H9 (cell line): ENCODE measurements around the gene GSTK1. TPM values are rescaled to one million over a fixed set of nuclear protein-coding genes. Genes with fewer than 3 reads are reported as not detected.

Experiments
- DNase-seq: peaks from one replicate; pipeline ENCODE4 v3.0.0-alpha.2; 2017
- H2AFZ ChIP-seq: one replicate; pipeline ENCODE4 v1.6.1; 2013; ENCODE audit warnings: mild to moderate bottlenecking, low read length, control low read depth, moderate library complexity
- H2AK5ac ChIP-seq: 2 replicates; pipeline ENCODE4 v1.6.1; 2013; ENCODE audit warnings: low read length, control low read depth, mixed read lengths; ENCODE audit not compliant: insufficient read length
- H2BK120ac ChIP-seq: one replicate; pipeline ENCODE4 v1.6.1; 2013; ENCODE audit warnings: low read depth, mild to moderate bottlenecking, low read length, control low read depth, inconsistent platforms; ENCODE audit not compliant: poor library complexity, severe bottlenecking
- H2BK12ac ChIP-seq: 2 replicates; pipeline ENCODE4 v1.6.1; 2013; ENCODE audit warnings: low read length, control low read depth, mixed read lengths, low read depth; ENCODE audit not compliant: insufficient read length
- H2BK15ac ChIP-seq: 2 replicates; pipeline ENCODE4 v1.6.1; 2013; ENCODE audit warnings: low read depth, low read length, control low read depth
- H2BK20ac ChIP-seq: one replicate; pipeline ENCODE4 v1.6.1; 2013; ENCODE audit warnings: low read depth, mild to moderate bottlenecking, low read length, control low read depth, inconsistent platforms; ENCODE audit not compliant: poor library complexity, severe bottlenecking
- H2BK5ac ChIP-seq: 2 replicates; pipeline ENCODE4 v1.6.1; 2013; ENCODE audit warnings: low read length, control low read depth, mixed read lengths; ENCODE audit not compliant: insufficient read length
- H3K14ac ChIP-seq: 2 replicates; pipeline ENCODE4 v1.6.1; 2013; ENCODE audit warnings: low read length, control low read depth; ENCODE audit not compliant: insufficient read depth
- H3K18ac ChIP-seq: 2 replicates; pipeline ENCODE4 v1.6.1; 2013; ENCODE audit warnings: low read depth, mild to moderate bottlenecking, mixed read lengths, low read length, control low read depth; ENCODE audit not compliant: insufficient read length
- H3K23ac ChIP-seq: 2 replicates; pipeline ENCODE4 v1.6.1; 2013; ENCODE audit warnings: low read length, control low read depth, mixed read lengths, low read depth; ENCODE audit not compliant: insufficient read length
- H3K23me2 ChIP-seq: 2 replicates; pipeline ENCODE4 v1.6.1; 2013; ENCODE audit warnings: low read depth, mild to moderate bottlenecking, mixed read lengths, low read length, control low read depth; ENCODE audit not compliant: insufficient read length, poor library complexity, severe bottlenecking
- H3K27ac ChIP-seq: 2 replicates; pipeline ENCODE4 v1.5.1; 2013; ENCODE audit warnings: low read length, control low read depth, mixed read lengths, low read depth; ENCODE audit not compliant: insufficient read length
- H3K27me3 ChIP-seq: 2 replicates; pipeline ENCODE4 v1.6.1; 2013; ENCODE audit warnings: low read length, control low read depth, inconsistent platforms; ENCODE audit not compliant: insufficient read depth
- H3K4ac ChIP-seq: 2 replicates; pipeline ENCODE4 v1.6.1; 2013; ENCODE audit warnings: low read depth, mild to moderate bottlenecking, control low read depth, inconsistent platforms, low read length, moderate library complexity
- H3K4me1 ChIP-seq: 2 replicates; pipeline ENCODE4 v1.6.1; 2013; ENCODE audit warnings: low read length, control low read depth, inconsistent platforms; ENCODE audit not compliant: insufficient read depth
- H3K4me2 ChIP-seq: 2 replicates; pipeline ENCODE4 v1.6.1; 2013; ENCODE audit warnings: low read length, control low read depth, mixed read lengths; ENCODE audit not compliant: insufficient read length, insufficient read depth
- H3K56ac ChIP-seq: 2 replicates; pipeline ENCODE4 v1.6.1; 2013; ENCODE audit warnings: low read depth, mild to moderate bottlenecking, mixed read lengths, low read length, control low read depth; ENCODE audit not compliant: insufficient read length
- H3K79me1 ChIP-seq: 2 replicates; pipeline ENCODE4 v1.6.1; 2013; ENCODE audit warnings: low read depth, mild to moderate bottlenecking, moderate library complexity, low read length, control low read depth, inconsistent platforms; ENCODE audit not compliant: insufficient read depth, poor library complexity, severe bottlenecking
- H3K79me2 ChIP-seq: 2 replicates; pipeline ENCODE4 v1.6.1; 2013; ENCODE audit warnings: low read length, control low read depth, inconsistent platforms; ENCODE audit not compliant: insufficient read depth
- H3K9ac ChIP-seq: 2 replicates; pipeline ENCODE4 v1.6.1; 2013; ENCODE audit warnings: low read length, control low read depth, mixed read lengths; ENCODE audit not compliant: insufficient read length; ENCODE audit errors: extremely low read depth
- H3K9me3 ChIP-seq: one replicate; pipeline ENCODE4 v1.6.1; 2013; ENCODE audit warnings: low read depth, low read length, inconsistent platforms; ENCODE audit not compliant: control insufficient read depth
- H3T11ph ChIP-seq: one replicate; pipeline ENCODE4 v1.6.1; 2013; ENCODE audit warnings: mild to moderate bottlenecking, low read length, control low read depth, inconsistent platforms
- H4K20me1 ChIP-seq: one replicate; pipeline ENCODE4 v1.6.1; 2013; ENCODE audit not compliant: control insufficient read depth, insufficient read length, insufficient read depth
- H4K5ac ChIP-seq: 2 replicates; pipeline ENCODE4 v1.6.1; 2013; ENCODE audit warnings: low read depth, mild to moderate bottlenecking, mixed read lengths, low read length, control low read depth; ENCODE audit not compliant: insufficient read length
- H4K8ac ChIP-seq: replicated peaks from 2 replicates; pipeline ENCODE4 v1.6.1; 2013; ENCODE audit warnings: low read length, control low read depth, mixed read lengths, low read depth; ENCODE audit not compliant: insufficient read length
- H4K91ac ChIP-seq: 2 replicates; pipeline ENCODE4 v1.6.1; 2013; ENCODE audit warnings: low read depth, mild to moderate bottlenecking, moderate library complexity, mixed read lengths, low read length, control low read depth; ENCODE audit not compliant: insufficient read length
- H3K27ac Mint-ChIP-seq, 3 experiments: 2 replicates in 2 of 3; 3 replicates in 1 of 3; pipeline ENCODE4 v1.8.0; 2020 to 2021; ENCODE audit warnings: mixed read lengths in 3 of 3, mild to moderate bottlenecking in 1 of 3, moderate library complexity in 1 of 3
- H3K27me3 Mint-ChIP-seq: 2 replicates; pipeline ENCODE4 v1.8.0; 2021; ENCODE audit warnings: low read depth, mild to moderate bottlenecking, moderate library complexity, mixed read lengths
- H3K36me3 Mint-ChIP-seq, 3 experiments: 2 replicates in 2 of 3; 3 replicates in 1 of 3; pipeline ENCODE4 v1.8.0; 2020 to 2021; ENCODE audit warnings: low read depth in 3 of 3, mixed read lengths in 3 of 3; ENCODE audit not compliant: insufficient read depth in 1 of 3
- H3K4me1 Mint-ChIP-seq, 2 experiments: 2 replicates each; pipeline ENCODE4 v1.8.0; 2020; ENCODE audit warnings: mixed read lengths in 2 of 2
- H3K4me3 Mint-ChIP-seq, 2 experiments: 2 replicates in 1 of 2; 3 replicates in 1 of 2; pipeline ENCODE4 v1.8.0; 2020 to 2021; ENCODE audit warnings: mild to moderate bottlenecking in 2 of 2, mixed read lengths in 2 of 2, moderate library complexity in 1 of 2
- H3K9me3 Mint-ChIP-seq, 2 experiments: 2 replicates in 1 of 2; 3 replicates in 1 of 2; pipeline ENCODE4 v1.8.0; 2020; ENCODE audit warnings: mild to moderate bottlenecking in 2 of 2, mixed read lengths in 2 of 2, moderate library complexity in 1 of 2
- CTCF ChIP-seq: fragments of 200-600 bp; sonication (generic); conservative IDR thresholded peaks from 3 replicates; pipeline ENCODE4 v1.8.0; 2021; ENCODE audit warnings: antibody characterized with exemption, mild to moderate bottlenecking
- WGBS: extraction: QIAGEN DNeasy Blood & Tissue Kit; methylation state at CpG from one replicate; pipeline ENCODE4 v1.1.7; 2013; ENCODE audit warnings: missing lambda C conversion rate, low lambda C conversion rate, mixed read lengths; ENCODE audit not compliant: insufficient read length; ENCODE audit errors: extremely low coverage; 5-methylcytosine and 5-hydroxymethylcytosine counted together
- total RNA-seq: library from RNA; stranded (reverse); gene quantifications from 2 replicates; pipeline ENCODE4 v1.2.1, GENCODE V29; 2021

The GSTK1 gene
- total RNA-seq, 1 experiment from 2014 or later: 36.1 TPM

- Histone ChIP-seq H4K8ac (no peak overlapping the region), H3K56ac (no peak overlapping the region), H3K79me1 (no peaks in the 10 kb centered on the region), H2BK15ac (no peak overlapping the region), H3K9me3 (no peaks in the 10 kb centered on the region), H3K27me3 (no peaks in the 10 kb centered on the region), H4K5ac (no peak overlapping the region), H4K20me1 (no peaks in the 10 kb centered on the region), H2BK12ac (no peak overlapping the region), H3K18ac (no peak overlapping the region), H2BK20ac (no peak overlapping the region), H3K4me2 (no peak overlapping the region), H3K23me2 (no peaks in the 10 kb centered on the region), H3K4me1 (no peaks in the 10 kb centered on the region), H2AK5ac (no peak overlapping the region), H3K14ac (no peak overlapping the region), H3K9ac (no peak overlapping the region), H3K27ac (no peak overlapping the region), H3K23ac (no peak overlapping the region), H3K4ac (no peak overlapping the region), H2AFZ (no peak overlapping the region), H4K91ac (no peak overlapping the region), H3T11ph (no peak overlapping the region), H3K79me2 (no peaks in the 10 kb centered on the region), H2BK120ac (no peak overlapping the region), H2BK5ac (no peak overlapping the region)
- H3K27me3 Mint-ChIP-seq: peaks cover 8% of the 10 kb centered on the region
- H3K4me1 Mint-ChIP-seq: peaks cover 3 to 7% of the 10 kb centered on the region in 2 experiments; a peak in 3 of 4 replicates
- H3K9me3 Mint-ChIP-seq: peaks cover 15 to 17% of the 10 kb centered on the region in 2 experiments
- WGBS: no CpG with 5 or more reads among the region's 3 CpGs
- no peak overlapping the region for H3K27ac Mint-ChIP-seq
- H3K36me3 Mint-ChIP-seq: peaks cover 0 to 7% (median 0%) of the 10 kb centered on the region in 3 experiments; a peak in 4 of 7 replicates
- no peak for DNase-seq
- TF ChIP-seq CTCF: no peak
- H3K4me3 Mint-ChIP-seq: no peak overlapping the region
These were observed 26.7 kb upstream of the GSTK1 start for GRCh38 chr7:143236408-143236990.
